Fibroblast of skin of abdomen (primary cell): Measurements from ENCODE around the gene NOTCH3. TPM values are rescaled to one million over a fixed set of nuclear protein-coding genes. Genes with fewer than 3 reads are reported as not detected.
A peak's percentile ranks its signal among the peaks of the same experiment; 100 is the strongest.

Experiments used
- DNase-seq: peaks from one replicate; pipeline ENCODE4 v3.0.0-alpha.2; 2013
- polyA plus RNA-seq, 2 experiments: library from polyadenylated mRNA; unstranded; fragments of 120-200 nt; gene quantifications; one replicate each; pipeline ENCODE4 v1.2.1, GENCODE V29; 2013; ENCODE audit not compliant: insufficient read length in 2 of 2

The NOTCH3 gene
- 43.5 TPM for polyA plus RNA-seq (2013, experiment 1 of 2; ENCODE audit: insufficient read length)
- 42.7 TPM for polyA plus RNA-seq (2013, experiment 2 of 2; ENCODE audit: insufficient read length)

DNA sequence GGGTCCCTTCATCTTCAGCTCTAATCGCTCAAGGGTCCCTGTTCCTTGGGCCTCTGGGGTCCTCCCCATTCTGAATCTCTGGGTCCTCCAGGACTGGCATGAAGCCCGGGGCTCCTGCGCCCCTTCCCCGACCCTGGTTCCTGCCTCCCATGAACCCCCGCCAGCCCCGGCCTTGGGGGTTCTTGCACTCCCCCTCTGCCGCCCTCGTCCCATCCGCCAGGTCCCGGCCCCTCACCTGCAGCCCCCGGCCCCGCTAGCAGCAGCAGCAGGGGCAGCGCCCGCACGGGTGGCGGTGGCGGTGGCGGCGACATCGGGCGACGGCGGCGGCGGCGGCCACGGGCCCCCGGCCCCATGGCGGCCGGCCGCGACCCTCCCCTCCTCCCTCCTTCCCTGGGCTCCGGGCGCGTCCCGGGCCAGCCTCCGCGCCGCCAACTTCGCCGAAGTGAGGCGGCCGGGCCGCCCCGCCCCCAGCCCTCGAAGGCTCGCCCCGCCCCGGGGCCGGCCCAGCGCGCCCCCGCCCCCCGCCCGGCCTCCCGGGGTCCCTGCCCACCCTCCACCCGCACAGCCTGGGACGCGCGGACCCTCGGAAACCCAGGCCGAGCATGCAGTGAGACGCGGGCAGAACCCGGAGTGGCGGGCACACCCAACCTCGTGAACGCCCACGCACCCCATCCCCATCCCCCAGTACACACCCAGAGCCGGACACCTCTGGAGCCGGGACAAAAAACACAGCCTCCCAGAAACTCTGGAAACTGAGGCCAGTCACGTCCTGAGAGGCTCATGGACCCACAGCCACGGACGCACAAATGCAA is at the start of gene NOTCH3:
Gene NOTCH3 (minus strand): TSS at position 443 of the 812 bp plus-strand sequence. CDS start 90 bp downstream, at position 353.
- no peak for DNase-seq

DNA sequence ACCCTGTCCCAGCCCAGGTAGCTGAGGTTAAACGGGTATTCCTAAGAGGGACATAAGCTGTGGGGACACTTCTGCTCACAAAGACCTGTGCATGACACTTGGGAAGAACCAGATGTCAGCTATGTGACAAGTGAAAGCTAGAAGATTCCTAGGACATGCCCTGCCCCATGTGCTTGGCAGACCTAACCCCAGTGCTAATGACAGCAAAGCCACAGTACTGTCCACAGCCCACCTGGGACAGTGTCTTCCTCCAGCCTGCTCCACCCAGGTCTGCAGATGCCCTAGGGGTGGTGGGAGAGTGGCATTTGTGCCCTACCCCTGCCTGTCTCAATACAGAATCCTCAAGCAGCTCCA is 49.8 kb upstream of the NOTCH3 start:
- DNase-seq = no peak

DNA sequence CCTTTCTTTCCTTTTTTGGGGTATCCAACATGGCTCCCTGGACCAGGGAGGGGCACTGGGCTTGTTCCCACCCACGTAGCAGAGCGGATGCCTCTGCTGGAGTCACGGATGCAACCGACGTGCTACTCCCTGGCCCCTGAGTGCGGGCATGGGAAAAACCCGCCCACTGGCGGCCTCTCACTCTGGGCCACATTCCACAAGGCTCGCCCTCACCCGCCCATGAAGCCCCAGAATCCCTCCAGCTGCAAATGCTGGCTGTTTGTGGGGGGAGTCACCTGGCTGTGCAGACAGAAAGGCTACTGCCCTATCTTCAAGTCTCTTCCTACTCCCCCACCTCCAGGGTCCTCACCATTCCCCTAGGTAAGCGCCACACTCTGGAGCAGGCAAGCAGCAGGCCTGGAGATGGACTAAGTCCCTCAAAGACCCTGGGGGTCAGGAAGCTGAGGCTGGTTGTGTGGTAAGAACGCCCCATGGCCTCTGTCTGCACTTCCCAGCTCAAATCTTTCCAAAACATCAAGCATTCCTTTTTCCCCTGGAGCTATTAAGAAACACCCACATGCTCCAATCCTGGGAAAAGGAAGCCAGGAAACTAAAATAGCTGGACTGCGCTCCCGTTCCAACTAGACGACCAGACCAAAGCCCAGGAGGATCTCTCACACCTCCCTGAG is 49.3 kb upstream of the NOTCH3 start:
- DNase-seq = peak; percentile 82

GRCh38 chr19:15249528-15249874 is 48.7 kb upstream of the NOTCH3 start:
- DNase-seq = no peak

- peak; percentile 88 for DNase-seq
These were observed 48.1 kb upstream of the NOTCH3 start for GRCh38 chr19:15248648-15249527.

DNA sequence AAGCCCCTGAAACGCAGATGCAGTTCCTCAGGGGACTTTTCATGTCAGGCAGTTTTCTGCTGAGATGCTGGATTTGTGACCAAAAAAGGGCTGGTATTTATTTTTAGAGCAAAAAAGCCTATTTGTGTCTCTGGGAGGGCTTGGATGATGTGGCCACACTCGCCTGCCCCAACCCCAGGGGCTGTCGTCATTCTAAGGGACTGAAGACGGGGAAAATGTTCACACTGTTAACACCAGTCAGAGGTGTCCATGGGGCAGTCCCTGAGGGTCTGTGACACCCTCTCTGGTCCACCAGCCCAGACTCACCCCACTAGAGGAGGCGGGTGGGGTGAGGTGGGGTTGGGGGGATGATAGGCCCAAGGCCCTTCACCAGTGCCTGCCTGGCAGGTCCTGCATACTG is 47.3 kb upstream of the NOTCH3 start:
- DNase-seq = no peak

DNA sequence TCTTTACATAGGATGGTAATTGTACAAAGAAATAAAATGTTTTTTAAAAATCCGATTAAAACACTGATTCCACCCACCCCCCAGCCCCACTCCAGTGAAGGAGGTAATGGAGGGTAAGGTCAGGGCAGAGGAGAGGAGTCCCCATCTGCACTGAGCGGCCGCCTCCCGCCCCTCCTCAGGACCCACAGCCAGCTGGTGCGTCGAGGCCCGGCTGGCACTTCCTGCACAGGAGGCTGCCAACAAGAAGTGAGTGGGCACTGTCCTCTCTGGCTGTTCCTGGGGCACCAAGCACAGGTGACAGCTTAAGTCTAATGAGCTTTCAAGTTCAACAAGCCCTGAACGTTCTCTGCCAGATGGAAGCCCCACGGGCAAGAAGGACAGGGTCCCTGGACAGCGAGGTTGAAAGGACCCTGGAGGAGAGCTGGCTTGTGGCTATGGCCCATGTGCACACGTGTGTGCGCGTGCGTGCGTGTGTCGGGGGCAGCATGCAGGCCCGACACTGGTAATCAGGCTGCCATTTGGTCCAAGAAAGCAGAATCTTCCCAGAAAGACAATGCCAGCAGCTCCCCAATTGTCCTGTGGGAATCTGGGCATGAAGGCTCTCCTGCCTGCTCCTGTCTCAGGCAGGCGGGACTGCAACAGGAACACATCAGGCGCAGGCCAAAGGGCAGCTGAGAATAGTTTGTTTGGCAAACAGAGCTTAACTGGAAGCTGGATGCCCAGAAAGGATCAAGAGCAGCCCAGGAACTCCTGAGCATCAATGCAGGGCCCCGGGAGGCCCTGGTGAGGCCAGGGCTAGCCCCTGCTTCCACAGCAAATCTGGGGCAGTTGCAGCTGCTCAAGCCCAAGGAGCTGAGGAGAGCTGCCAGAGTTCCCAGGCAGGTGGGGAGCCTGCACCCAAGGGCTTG is 46.6 kb upstream of the NOTCH3 start:
- DNase-seq = no peak

GRCh38 chr19:15246198-15246481 is 45.3 kb upstream of the NOTCH3 start:
- DNase-seq = no peak

DNA sequence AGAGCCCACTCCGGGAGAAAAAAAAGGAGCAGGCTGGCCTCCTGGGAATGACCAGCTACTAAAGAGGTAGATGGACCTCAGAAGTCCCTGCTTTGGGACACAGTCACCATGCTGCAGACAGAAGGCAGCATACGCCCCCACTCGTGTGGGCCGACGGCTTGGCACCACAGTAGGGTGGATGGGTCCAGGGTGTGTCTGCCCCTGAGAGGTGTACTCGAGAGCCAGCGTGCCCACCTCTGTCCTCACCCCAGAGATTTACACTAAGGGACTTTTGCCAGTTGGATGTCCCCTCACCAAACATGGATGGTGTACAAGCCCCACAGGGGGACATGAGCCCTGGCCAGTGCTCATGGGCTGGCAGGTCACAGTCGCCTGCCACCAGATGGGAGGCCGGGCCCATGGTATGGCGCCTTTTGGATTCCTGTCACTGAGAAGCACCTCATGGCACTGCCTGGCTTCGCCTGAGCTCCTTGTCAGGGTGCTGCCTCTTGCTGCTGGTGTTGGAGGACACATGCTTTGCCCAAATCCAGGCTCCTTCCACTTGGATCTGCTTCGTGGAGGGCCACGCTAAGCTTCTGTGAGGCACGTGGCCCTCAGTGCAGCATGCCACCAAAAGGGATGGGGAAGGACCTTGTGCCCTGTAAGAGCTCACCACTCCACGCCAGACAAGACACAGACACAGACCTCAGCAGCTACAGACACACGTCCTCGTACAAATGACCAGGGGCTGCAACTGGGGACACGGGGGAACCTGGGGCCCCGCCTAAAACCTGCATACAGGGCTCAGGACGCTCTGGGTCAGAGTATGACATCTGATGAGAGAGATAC is 44.8 kb upstream of the NOTCH3 start:
- no peak for DNase-seq

- DNase-seq = no peak
These were observed 44.0 kb upstream of the NOTCH3 start for GRCh38 chr19:15244808-15245207.

DNA sequence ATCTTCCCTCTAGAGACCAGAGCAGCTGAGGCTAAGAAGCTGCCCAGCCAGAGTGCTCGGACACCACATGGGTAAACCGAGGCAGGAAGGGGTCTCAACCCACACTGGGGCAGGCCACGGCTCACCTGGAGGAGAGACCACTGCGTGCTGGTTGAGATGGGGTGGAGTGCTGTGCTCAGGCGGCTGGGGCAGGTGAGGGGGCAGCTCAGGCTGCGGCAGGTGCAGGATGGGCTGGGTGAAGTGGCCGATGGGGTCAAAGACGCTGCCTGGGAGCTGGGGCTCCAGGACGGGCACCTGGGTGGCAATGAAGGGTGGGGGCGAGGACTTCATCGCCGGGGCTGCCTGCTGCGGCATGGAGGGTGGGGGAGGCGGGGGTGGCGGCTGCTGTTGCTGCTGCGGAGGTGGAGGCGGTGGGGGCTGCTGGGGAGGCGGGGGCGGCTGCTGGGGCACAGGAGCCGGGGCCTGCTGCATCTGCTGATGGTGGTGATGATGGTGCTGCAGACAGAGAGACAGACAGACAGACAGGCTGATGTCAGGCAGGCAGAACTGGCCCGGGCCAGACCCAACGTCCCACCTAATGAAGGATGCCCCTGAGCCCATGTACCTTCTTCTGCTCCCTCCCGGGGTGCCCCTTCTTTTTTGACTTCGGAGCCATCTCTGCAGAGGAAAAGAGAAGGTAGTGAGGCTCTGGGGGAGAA is 43.5 kb upstream of the NOTCH3 start:
- DNase-seq = no peak

GRCh38 chr19:15243236-15243957 is 42.6 kb upstream of the NOTCH3 start:
- DNase-seq = no peak

DNA sequence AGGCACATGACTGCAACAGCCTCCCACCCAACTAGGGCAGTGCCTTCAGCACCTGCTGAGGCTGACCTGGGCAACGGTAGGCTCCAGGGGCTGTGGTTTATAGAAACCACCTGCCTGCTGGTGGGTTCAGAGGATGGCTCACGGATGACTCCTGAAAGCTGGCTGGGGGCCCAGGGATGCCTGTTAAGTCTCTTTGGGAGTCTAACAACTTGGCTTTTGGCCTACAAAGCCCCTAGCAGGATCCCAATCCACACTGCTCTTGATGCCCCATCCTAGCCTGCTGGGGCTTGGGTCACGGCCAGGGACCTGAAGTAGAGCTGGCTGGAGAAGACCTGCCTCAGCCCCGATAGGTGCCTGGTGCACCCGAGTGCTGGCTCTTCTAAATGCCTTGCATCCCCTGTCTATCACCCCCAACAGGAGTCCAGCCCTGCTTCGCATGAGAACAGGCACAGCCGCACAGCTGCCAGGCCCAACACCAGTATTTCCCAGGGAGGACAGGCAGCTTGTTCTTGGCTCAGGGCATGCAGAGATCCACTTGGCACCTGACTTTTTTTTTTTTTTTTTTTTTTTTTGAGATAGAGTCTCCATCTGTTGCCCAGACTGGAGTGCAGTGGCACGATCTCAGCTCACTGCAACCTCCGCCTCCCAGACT is 40.6 kb upstream of the NOTCH3 start:
- DNase-seq = no peak

DNA sequence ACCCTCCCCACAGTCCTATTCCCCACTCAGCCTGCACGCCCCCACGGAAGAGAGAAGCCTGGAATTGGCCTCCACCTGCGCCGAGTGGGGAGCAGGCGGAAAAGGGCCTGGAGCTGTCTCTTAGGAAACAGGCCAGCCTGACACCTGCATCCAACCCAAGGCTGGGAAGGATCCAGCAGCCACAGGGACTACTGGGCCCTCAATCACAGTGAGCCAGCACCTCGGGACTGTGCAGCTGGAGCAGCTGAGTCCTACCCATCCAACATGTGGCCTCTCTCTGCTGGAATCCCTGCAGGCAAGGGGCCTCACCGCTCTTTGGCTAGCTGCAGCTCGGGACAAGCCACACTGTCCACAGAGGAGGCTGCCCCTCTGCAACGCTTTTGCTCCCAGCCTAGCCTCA is 39.7 kb upstream of the NOTCH3 start:
- no peak for DNase-seq

- no peak for DNase-seq
These were observed 38.6 kb upstream of the NOTCH3 start for GRCh38 chr19:15239337-15239949.

DNA sequence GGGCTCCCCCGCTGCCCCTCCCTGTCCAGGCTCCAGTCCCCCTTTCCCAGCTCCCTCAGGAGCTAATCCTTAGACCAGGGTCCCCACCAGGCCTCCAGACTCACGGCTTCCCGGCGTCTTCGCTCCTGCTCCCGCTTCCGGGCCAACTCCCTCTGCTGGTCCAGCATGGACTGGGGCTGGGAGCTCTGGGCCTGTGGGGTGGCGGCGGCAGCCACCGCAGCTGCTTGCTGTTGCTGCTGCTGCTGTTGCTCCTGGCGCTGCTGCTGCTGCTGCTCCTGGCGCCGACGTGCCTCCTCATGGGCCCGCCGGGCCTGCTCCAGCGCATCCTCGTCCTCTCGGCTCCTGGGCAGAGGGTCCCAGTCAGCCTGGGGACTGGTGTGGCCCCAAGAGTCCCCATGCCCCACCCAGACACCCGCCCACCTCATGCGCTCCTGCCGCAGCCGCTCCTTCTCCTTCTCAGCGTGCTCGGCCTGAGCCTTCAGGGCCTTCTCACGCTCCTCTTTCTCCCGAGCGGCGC is 37.9 kb upstream of the NOTCH3 start:
- no peak for DNase-seq

- no peak for DNase-seq
These were observed 37.2 kb upstream of the NOTCH3 start for GRCh38 chr19:15237759-15238638.

DNA sequence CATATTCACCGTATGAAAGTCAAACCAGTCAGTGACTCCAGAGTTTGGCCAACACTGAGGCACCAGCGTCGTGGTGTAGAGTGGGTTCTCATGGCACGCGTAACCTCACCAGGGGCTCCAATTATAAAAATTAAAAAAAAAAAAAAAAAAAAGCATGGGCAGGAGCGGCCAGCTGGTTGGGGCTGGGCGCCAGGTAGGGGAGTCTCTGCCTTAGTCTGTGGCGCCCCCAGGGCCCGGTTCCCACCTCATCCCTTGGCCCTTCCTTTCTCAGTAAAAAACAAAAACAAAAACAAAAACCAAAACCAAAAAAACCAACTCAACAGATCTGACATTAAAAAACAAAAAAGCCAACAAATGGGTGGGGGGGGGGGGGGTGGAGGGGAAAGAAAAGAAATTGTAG is 36.1 kb upstream of the NOTCH3 start:
- DNase-seq = no peak
